HepG2 (cell line): Measurements from ENCODE around the gene FAM169A. TPM values are rescaled to one million over a fixed set of nuclear protein-coding genes. Genes with fewer than 3 reads are reported as not detected.

Experiments
- FOSL2 ChIP-seq: sonication (generic); formaldehyde crosslinking; IDR thresholded peaks from 2 replicates; pipeline ENCODE4 v1.4.0; 2020; ENCODE audit warnings: missing genetic modification reagents
- GABPA ChIP-seq, 2 experiments: IDR thresholded peaks; 2 replicates each; pipeline ENCODE4 v1.6.1; 2011 to 2016; ENCODE audit warnings: low read depth in 2 of 2, low read length in 1 of 2, missing biosample characterization in 1 of 2, missing genetic modification characterization in 1 of 2
- HMGXB4 ChIP-seq, 2 experiments: sonication (generic) in 1 of 2; formaldehyde crosslinking in 1 of 2; IDR thresholded peaks; 2 replicates each; pipeline versions ENCODE4 v1.4.0 to v1.6.1; 2018 to 2020; ENCODE audit warnings: missing genetic modification reagents in 2 of 2, borderline replicate concordance in 1 of 2, low read depth in 1 of 2, mild to moderate bottlenecking in 1 of 2, missing biosample characterization in 1 of 2
- HOXA5 ChIP-seq: sonication (generic); formaldehyde crosslinking; IDR thresholded peaks from 2 replicates; pipeline ENCODE4 v1.4.0; 2020; ENCODE audit warnings: missing genetic modification reagents
- KDM5A ChIP-seq: fragments of 200-600 bp; sonication (generic); IDR thresholded peaks from 2 replicates; pipeline ENCODE4 v1.7.0; 2018; ENCODE audit warnings: antibody characterized with exemption, mild to moderate bottlenecking, low read length, borderline replicate concordance
- NCOA5 ChIP-seq: sonication (generic); formaldehyde crosslinking; IDR thresholded peaks from 2 replicates; pipeline ENCODE4 v1.4.0; 2020; ENCODE audit warnings: missing genetic modification reagents
- NR2C2 ChIP-seq: sonication (generic); formaldehyde crosslinking; IDR thresholded peaks from 2 replicates; pipeline ENCODE4 v1.4.0; 2020; ENCODE audit warnings: missing genetic modification reagents, mild to moderate bottlenecking, moderate library complexity, borderline replicate concordance
- SNAPC5 ChIP-seq: sonication (generic); formaldehyde crosslinking; IDR thresholded peaks from 2 replicates; pipeline ENCODE4 v1.8.1; 2023; ENCODE audit warnings: mild to moderate bottlenecking, missing genetic modification reagents, borderline replicate concordance
- SOX5 ChIP-seq: IDR thresholded peaks from 2 replicates; pipeline ENCODE4 v1.6.1; 2016; ENCODE audit warnings: borderline replicate concordance
- TEAD3 ChIP-seq: optimal IDR thresholded peaks from 2 replicates; pipeline ENCODE3; 2016; ENCODE audit warnings: borderline replicate concordance
- TGIF2 ChIP-seq: IDR thresholded peaks from 2 replicates; pipeline ENCODE4 v1.6.1; 2016; ENCODE audit warnings: control low read depth, missing compliant biosample characterization
- ZBTB40 ChIP-seq, 2 experiments: fragments of 450-650 bp in 1 of 2; sonication (generic) in 1 of 2; formaldehyde crosslinking in 1 of 2; IDR thresholded peaks; 2 replicates each; pipeline versions ENCODE4 v1.6.1 to v1.8.0; 2016 to 2022; ENCODE audit warnings: antibody characterized with exemption in 1 of 2, mild to moderate bottlenecking in 1 of 2, missing genetic modification reagents in 1 of 2
- ZNF280B ChIP-seq: sonication (generic); formaldehyde crosslinking; IDR thresholded peaks from 2 replicates; pipeline ENCODE4 v1.5.0; 2020; ENCODE audit warnings: missing genetic modification reagents, mild to moderate bottlenecking, borderline replicate concordance
- ZNF333 ChIP-seq: sonication (generic); formaldehyde crosslinking; IDR thresholded peaks from 2 replicates; pipeline ENCODE4 v1.4.0; 2020; ENCODE audit warnings: mild to moderate bottlenecking, missing genetic modification reagents, borderline replicate concordance
- ZNF468 ChIP-seq: sonication (generic); formaldehyde crosslinking; IDR thresholded peaks from 2 replicates; pipeline ENCODE4 v1.8.0; 2022; ENCODE audit warnings: mild to moderate bottlenecking, moderate library complexity, missing genetic modification reagents
- ZNF660 ChIP-seq: sonication (generic); formaldehyde crosslinking; IDR thresholded peaks from 2 replicates; pipeline ENCODE4 v1.5.1; 2020; ENCODE audit warnings: mild to moderate bottlenecking, low read depth, missing genetic modification reagents, borderline replicate concordance
- polyA plus RNA-seq, 8 experiments: library from polyadenylated mRNA; depleted of rRNA in 3 of 8; stranded (reverse) in 7 of 8; unstranded in 1 of 8; fragments of >200 nt; fragmentation: Illumina TruSeq in 4 of 8; extraction: Trizol in 4 of 8; gene quantifications; 2 replicates each; pipeline versions ENCODE4 v1.2.1 to v1.2.3, GENCODE V29; 2011 to 2016; ENCODE audit warnings: low read depth in 4 of 8, missing spikeins in 1 of 8, mixed read lengths in 1 of 8; ENCODE audit not compliant: insufficient read depth in 1 of 8
- total RNA-seq, 5 experiments: library from RNA; depleted of rRNA; stranded (reverse); fragments of >200 nt; fragmentation: Illumina TruSeq; extraction: Trizol; gene quantifications; 2 replicates each; pipeline ENCODE4 v1.2.3, GENCODE V29; 2016; ENCODE audit warnings: low read depth in 1 of 5

The FAM169A gene
- total and polyA plus RNA-seq, 2 of the 13 experiments (the other 11 are each of a cell fraction or from before 2014, with no cell fraction given) = 21.1 to 110 TPM

- TF ChIP-seq ZNF280B (CRISPR knock-in tag) (no peak), KDM5A (0 out of 2 replicates have a peak, but pooled peaks have one; percentile 51), SNAPC5 (no peak), HOXA5 (no peak), NR2C2 (CRISPR knock-in tag) (no peak), TEAD3 (CRISPR knock-in tag) (peak; percentile 8), ZNF468 (CRISPR knock-in tag) (no peak), FOSL2 (CRISPR knock-in tag) (no peak), ZBTB40 (IDR thresholded peaks at IDR 0.05) (no peak), ZBTB40 (CRISPR knock-in tag; IDR thresholded peaks at IDR 0.05) (0 out of 2 replicates have a peak, but pooled peaks have one; percentile 18), ZNF660 (CRISPR knock-in tag) (no peak), ZNF333 (CRISPR knock-in tag) (no peak), TGIF2 (peak; percentile 23; the same call in 1 of the 2 replicates), NCOA5 (CRISPR knock-in tag) (no peak), HMGXB4 (CRISPR knock-in tag; IDR thresholded peaks at IDR 0.05; ENCODE audit: borderline replicate concordance in 1 of 2, low read depth in 1 of 2) (no peak), GABPA (IDR thresholded peaks at IDR 0.05; ENCODE audit: low read depth, low read length) (no peak), GABPA (CRISPR knock-in tag; IDR thresholded peaks at IDR 0.05; ENCODE audit: low read depth) (no peak), SOX5 (CRISPR knock-in tag) (no peak)
These were observed 857 bp downstream of the FAM169A start (continued) for GRCh38 chr5:74865256-74865803.
